M059J (cell line): ENCODE data around the gene SCAANT1. TPM values are rescaled to one million over a fixed set of nuclear protein-coding genes. Genes with fewer than 3 reads are reported as not detected.

Experiments used
- DNase-seq: peaks from one replicate; pipeline ENCODE4 v3.0.0-alpha.2; 2012; ENCODE audit warnings: low read depth
- total RNA-seq: library from RNA; depleted of rRNA; stranded (reverse); fragments of >200 nt; shearing (Covaris generic); gene quantifications from 2 replicates; pipeline ENCODE4 v1.2.3, GENCODE V29; 2014

Gene SCAANT1
- total RNA-seq, 1 experiment from 2014 or later = not detected

DNA sequence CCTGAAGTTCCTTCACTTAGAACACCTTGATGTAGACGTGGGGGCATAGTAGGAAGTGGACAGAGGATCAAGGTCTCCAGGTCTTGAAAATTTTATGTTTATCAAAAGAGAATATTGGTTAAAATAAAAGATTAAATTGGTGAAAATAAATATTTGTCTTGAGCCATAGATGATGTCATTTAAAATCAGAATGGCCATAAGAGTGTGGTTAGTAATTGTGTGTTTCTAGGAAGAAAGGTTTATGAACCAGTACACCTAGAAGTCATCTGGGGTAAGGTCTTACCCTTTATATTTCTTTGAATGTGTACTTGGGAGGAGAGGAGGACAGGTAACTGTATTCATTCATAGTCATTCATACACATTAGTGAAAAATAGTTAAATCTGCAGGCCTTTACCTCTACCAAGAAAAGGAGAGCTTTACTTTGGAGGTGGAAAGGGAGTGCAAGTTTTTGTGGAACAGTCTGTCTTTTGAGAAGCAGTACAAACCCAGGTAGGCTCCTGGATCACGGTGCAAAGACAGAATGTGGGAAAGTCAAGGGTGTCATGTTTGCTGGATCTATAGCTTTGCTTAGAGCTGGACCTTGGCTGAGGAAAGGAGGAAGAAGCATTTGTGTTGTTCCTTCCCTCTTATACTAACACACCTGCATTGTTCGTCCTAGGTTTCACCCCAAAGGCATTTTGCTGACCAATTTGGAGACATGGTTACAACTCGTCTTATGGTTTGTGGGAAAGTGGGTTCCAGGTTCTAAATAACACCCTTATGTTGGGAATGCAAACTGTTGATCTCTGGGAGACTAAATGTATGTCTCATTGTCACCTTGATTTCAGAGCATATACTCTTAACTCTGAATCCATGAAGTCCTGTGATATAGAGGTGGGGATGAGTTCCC, 6.2 kb downstream of the SCAANT1 start:
- DNase-seq = no peak

DNA sequence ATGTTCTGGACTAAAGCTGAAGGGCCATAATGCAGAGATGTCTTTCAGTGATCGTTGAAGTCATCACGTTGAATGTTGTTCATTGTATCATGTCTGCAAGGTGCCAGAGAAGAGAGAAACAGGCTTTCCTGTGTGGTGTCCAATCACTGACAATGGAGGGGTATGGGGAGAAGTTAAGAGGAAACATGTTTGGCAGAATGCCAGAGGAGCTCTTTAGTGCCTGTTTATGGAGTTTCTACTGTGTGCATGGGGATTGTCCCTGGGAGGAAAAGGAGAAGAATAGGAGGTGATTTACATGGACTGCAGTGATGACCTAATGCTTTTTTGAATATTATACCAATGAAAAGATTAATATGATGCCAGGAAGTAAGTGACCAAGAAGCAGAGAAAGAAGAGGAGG, 11.7 kb downstream of the SCAANT1 start:
- no peak for DNase-seq

DNA sequence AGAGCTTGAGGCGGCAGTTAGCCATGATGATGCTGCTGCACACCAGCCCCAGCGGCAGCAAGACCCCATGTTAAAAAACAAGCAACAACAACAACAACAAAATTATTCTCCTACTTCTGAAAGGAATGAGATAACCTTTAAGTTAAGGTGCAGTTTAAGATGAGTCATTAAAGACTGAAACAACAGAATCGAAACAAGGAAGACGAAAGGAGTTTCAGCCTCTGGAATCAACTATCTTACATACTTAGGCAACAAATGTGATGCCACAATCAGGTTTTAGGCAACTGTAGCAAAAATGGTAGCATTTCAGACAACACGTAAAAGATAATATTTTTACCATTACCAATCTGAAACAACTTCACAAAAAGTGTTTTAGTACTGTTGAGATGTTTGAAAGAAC, 12.2 kb downstream of the SCAANT1 start:
- no peak for DNase-seq

DNA sequence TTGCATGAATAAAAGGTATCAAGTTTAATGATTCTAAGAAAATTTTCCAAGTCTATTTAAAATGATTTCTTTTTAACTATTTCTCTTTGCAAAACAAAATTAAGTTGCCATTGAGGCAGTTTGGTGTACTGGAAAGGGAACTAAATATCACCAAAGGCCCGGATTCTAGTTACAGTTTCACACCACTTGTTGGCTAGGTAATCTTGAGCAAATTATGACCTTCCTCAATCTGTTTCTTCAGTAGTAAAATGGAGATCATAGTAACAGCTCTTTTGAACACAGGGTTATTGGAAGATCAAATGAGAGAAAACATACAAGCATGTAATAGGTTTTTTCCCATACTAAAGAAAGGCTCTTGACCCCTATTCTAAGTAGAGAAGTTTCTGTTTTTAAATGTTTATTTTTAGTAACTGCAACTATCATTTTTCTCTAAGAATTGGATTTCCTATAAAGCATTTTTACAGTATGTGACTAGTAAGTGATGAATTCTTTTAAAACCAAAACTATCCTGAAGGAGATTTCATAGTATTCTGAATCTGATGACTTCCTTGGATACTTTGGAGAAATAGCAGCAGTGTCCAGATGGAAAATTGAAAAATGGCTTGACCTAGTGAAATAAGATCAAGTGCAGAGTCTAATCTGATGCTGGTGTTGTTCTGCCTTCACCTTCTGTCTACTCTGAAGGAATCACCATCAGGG, 15.7 kb downstream of the SCAANT1 start:
- DNase-seq = no peak

DNA sequence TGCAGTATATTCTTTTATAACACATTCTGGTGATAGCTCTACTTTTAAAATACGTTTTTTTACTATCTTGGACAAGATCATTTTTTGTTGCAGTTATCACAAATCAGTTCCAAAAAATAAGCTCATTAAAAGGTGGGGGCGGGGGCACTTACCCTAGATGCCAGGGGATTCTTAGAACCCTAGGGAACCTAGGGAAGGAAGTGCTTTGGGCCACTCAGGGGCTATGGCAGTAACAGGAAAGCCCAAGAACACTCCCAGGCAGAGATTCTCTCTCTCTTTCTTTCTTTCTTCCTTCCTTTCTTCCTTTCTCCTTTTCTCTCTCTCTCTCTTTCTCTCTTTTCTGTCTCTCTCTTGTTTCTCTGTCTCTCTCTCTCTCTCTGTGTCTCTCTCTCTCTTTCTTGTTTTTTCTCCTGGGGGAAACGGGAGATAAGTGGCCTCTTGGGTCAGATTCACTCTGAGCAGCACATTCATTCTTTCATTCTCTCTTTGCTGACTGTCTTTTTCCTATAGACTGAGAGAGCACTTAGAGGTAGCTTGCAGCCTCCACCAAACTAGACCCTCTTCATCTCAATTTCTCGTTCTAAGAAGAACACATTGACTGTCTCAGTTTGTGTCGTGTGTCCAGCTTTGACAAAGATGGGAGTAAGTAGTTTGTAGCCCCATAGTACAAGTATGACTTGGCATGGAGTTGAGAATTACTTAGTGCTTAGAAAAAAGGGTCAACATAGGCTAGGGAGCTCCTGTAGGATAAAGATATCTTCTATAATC, 16.6 kb downstream of the SCAANT1 start:
- no peak for DNase-seq

DNA sequence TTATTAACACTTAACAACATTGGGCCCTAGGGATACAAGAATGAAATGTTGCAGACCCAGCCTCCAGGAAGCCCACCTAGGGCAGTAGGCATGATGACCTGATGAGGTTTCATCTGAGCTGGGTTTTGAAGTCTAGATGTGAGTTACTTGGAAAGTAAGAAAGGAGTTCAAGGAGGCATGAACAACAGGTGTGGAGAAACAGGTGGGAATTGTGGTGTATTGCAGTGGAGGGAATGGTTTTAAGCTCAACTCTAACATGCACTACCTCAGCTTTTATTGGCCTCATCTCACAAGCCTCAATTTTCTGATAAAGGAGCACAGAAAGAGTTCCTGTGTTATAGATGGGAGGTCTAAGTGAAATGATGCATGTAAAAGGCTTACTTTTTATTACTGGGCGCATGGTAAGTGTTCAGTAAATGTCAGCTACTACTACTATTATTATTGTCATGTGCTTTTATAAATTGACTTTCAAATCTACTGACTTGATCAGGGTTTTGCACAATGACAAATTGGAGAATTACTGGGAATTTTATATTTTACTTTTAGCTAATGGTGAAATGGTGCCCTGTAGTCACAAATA, 19.3 kb downstream of the SCAANT1 start:
- DNase-seq = no peak

DNA sequence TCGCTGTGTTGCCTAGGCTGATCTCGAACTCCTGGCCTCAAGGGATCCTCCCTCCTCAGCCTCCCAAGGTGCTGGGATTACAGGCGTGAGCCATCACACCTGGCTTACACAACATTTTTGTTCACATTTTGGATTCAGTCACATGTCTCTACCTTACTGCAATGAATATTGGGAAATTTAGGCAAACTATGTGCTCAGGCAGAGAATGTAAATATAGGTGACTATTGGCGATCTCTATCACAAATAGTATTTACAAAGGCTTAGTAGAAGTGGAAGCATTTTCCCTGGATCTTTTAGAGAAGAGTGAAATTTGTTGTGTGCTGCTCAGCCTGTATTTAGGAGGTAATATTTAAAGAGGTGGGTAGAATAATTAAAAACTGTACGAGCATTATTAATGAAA, 20.7 kb downstream of the SCAANT1 start:
- no peak for DNase-seq

DNA sequence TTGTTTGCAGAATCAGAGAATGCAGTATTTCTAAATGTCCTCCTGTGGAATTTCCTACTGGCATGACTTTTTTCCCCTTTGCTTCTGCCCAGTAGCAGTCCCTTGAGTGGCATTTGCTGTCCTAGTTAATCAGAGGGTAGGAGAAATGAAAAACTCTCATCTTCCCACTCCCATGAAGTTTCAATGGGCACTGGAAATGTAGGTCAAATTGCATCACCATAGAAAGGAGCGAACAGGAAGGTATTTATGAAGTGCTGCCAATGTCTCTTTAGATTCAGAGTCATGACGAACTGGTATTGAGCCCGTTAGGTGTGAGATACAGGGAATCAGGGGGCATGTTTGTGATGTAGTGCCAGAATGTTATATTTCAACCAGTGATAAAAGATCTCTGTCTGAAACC, 25.3 kb downstream of the SCAANT1 start:
- no peak for DNase-seq

DNA sequence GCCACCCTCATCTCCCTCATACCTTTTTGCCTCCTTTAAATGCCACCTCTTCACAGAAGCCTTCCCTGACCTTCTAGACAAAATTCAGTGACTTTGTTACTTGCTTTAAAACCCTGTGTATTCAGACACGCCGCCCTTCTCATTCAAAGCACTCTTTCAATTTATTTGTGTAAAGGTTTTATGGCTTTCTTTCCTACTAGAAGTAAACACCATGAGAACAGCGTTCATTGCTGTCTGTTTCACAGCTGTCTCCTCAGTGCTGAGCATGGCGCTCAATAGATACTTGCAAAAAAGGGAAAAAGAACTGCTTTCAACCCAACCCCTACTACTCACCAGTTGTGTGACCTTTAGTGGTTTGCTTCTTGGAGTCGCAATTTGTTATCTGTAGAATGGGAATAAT, 31.5 kb downstream of the SCAANT1 start:
- DNase-seq = no peak

DNA sequence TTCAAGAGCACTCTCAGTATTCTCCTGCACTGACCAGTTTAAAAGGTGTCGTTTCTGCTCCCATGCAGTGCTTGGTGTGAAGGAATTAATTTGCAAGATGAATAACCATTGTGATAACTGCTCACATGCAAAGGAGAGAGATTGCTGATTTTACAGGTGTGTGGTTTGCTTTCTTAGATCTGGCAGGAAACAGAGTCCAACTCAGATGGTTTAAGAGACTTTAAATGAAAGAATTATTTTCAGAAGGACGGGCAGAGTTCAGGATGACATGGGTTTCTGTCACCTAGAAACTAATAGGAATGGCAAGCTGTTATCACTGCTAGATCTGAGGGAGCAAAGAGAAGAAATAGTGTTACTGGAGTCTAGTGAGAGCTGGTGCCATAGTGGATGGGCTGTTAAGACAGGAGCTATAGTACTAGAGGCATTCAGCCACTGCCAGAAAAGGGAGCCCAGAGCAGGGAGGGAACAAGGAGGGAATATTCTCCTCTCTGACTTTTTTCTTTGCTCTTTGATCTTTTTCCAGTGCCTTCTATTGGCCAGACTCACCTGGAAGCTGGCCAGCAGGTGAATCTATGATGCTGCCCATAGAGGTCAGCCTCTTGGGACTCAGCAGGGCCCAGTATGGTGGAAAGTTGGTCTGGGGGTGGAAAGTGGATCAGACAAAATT, 33.7 kb downstream of the SCAANT1 start:
- DNase-seq = no peak

DNA sequence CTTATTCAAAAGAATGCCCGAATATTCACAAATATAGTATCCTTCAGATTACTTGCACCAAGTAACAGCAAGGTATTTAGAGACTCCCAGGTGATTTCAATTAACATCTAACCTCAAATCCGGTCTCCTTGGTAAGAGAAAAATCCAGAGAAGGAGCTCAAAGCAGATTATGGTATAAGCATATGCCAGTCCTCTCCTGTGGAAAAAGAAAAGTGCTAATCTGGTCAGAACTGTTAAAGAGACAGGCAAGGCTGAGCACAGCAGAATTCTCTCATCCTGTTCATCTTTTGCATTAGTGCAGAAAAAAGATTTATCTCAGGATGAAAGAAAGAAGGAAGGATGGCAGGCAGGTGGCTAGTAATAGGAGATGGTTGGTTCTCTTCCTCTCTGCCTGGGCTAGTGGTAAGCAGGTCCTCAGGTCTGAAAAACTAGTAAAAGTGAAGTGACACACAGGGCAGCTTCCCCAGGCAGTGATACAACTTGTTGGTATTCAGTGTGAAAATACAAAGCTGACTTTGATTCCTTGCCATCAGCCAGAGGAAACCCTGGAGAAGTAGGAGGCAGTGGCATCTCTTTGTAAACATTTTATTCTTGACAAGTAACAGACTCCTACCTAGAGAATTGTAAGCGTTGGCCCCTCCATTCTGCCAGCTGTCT, 34.3 kb downstream of the SCAANT1 start:
- DNase-seq = peak; percentile 27

DNA sequence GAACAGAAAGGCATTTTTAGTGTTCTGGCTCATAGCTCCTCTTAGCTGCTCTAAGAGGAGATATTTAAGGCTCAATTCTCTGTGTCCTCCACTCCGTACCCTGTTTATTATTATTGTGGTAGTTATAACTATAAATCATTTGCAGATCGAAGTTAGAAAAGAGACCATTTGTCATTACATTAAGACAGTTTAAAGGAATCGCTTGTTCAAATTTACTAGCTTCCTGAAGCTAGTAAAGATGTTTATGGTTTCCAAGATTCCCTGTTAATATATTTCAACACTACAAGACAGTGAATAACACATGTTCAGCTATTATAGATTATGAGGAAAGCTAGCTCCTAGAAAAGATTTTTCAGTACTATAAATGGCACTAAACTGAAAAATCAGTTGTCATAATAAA, 35.9 kb downstream of the SCAANT1 start:
- DNase-seq = no peak

DNA sequence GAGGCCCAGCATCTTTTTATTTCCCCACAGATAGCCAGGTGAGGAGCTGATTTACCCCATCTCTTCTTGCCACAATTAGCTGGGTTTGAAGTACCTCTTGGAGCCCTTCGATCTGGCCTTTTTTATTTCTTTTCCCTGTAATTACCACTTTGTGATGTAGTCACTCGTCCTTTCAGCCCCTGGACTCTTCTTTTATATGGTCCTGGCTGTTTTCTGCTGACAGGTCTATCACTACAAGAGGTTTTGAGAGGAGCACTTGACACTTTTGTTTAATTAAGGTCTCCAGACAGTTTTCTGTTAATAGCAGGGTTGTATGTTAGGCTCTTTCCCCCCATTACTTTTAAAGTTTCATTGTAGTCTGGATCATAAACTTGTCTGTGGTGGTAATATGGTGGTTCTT, 36.7 kb downstream of the SCAANT1 start:
- no peak for DNase-seq

DNA sequence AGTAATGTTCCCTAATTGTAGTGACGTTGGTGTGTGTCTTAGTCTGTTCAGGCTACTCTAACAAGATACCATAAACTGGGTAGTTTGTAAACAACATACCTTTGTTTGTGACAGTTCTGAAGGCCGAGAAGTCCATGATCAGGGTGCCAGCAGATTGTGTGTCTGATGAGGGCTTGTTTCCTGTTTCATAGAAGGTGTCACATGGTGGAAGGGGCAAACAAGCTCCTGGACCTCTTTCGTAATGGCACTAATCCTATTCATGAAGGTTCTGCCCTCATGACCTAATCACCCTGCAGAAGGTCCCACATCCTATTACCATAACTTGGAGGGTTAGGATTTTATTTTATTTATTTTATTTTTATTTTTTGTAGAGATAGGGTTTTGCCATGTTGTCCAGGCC, 37.4 kb downstream of the SCAANT1 start:
- no peak for DNase-seq

DNA sequence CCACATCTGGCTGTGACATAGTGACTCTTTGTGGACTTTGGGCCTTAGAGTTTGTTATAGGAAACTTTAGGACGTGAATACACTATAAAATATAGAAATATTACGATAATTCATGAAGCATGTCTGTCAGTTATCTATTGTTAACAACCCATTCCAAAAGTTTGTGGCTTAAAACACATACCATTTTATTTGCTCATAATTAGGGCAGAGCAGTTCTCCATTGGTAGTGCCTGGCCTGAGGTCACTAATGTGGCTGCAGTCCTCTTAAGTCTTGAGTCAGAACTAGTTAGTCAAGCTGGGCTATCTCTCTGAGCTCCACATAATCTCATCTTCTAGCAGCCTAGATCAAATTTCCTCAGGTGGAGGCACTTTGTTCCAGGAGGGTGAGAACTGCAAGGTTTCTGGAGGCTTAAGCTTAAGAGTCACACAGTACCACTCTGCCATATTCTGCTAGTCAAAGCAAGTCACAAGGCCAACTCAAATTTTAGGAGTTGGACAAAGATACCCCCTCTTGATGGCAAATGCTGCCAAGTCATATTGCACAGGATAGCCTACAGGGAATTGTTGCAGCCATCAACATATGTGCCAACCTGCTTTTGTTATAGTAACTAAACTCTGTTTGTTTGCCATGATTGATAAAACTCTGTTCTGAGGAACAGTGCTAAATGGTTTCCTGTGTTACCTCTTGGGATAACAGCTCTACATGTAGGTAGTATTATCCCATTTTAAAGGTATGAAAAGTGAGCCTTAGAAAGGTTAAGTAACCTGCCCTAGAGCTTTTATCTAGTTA, 39.9 kb downstream of the SCAANT1 start:
- DNase-seq = peak; percentile 86

DNA sequence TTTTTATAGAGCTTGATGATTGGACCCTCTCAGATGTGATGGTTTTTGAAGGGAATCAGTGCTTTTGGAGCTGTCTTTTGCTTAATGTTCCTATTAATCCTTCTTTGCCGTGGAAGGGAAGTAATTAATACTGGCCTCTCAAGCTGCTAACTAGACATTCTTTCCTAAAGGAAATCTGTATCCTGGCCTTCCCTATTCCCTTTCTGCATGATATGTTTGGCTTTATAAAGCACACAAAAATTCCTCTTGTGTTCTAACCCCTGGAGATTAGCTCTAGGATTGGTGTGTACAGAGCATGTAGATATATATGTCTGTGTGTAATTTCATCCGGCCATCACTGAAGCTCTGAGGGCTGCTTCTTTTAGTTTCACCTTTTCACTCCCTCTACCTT, 41.6 kb downstream of the SCAANT1 start:
- DNase-seq = no peak

DNA sequence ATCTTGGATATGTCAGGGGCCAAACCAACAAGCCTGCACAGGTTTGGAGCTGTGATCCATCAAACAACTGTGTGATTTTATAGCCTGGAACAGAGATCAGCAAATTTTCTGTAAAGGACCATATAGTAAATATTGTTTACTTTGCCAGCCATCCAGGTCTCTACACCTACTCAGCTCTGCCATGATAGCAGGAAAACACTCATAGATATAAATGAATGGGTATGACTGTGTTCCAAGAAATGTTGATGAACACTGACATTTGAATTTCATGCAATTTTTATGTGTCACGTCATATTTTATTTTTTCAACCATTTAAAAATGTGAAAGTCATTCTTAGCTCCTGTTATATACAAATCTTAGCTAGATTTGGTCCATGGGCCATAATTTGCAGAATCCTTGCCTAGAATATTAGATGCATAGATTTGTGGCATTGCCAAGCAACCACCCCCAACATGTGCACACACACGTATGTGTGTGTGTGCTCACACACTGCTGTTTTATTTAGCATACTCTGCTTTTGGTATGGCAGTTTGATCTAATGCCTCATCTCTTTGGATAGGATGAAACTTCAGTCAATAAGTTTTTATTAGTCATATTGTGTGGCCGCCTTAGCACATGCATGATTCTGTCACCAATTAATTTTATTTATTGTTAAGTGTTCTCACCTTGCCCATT, 42.1 kb downstream of the SCAANT1 start:
- DNase-seq = no peak

DNA sequence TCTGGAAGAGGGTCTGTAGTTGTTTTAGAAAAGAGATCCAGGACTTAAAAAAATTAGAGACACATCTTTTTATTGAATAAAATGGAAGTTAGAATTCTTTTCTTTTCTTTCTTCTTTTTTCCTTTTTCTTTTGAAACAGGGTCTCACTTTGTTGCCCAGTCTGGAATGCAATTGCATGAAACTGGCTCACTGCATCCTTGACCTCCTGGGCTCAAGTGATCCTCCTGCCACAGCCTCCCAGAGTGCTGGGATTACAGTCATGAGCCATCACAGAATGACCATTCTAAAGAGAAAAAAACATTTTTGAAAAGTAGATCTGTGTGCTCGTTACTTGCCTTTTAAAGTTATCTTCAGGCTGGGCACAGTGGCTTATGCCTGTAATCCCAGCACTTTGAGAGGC, 45.0 kb downstream of the SCAANT1 start:
- DNase-seq = no peak

DNA sequence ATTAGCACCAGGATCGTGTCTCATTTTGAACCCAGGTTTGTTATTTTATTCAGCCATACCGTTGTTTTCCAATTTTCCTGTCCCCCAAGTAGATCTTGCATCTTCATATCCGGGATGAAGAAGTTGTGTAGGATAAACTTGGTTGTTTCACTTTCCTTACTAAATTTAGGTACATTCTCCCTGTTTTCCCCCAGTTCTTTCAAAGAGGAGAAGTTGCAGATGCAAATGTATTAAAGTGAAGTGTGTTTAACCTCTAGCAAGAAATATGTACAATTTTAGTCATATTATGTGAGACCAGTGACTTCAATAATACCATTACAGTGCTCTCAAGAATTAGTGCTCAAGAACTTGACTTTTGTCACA, 47.2 kb downstream of the SCAANT1 start:
- DNase-seq = no peak
